Liver (tissue), 9 donors: Measurements from ENCODE around the gene INO80D. TPM values are rescaled to one million over a fixed set of nuclear protein-coding genes. Genes with fewer than 3 reads are reported as not detected.

Experiments
- DNase-seq: peaks from one replicate; pipeline ENCODE4 v3.0.0-alpha.2; 2017; ENCODE audit warnings: low spot score
- H3K27ac ChIP-seq, 2 donors: one replicate each; pipeline ENCODE4 v1.7.0; 2013; ENCODE audit warnings: inconsistent platforms in 2 of 2, low read length in 2 of 2, control low read depth in 1 of 2, low read depth in 1 of 2, mild to moderate bottlenecking in 1 of 2
- H3K27me3 ChIP-seq, 4 donors: one replicate each; pipeline versions ENCODE4 v1.6.1 to v1.7.0; 2013; ENCODE audit warnings: low read length in 3 of 4, inconsistent platforms in 1 of 4, mild to moderate bottlenecking in 1 of 4, moderate library complexity in 1 of 4; ENCODE audit not compliant: control insufficient read depth in 4 of 4, insufficient read depth in 4 of 4
- H3K36me3 ChIP-seq, 4 donors: one replicate each; pipeline versions ENCODE4 v1.6.1 to v1.7.0; 2013; ENCODE audit warnings: low read length in 3 of 4, mild to moderate bottlenecking in 3 of 4, low read depth in 1 of 4, moderate library complexity in 1 of 4; ENCODE audit not compliant: control insufficient read depth in 4 of 4, insufficient read depth in 3 of 4
- H3K4me1 ChIP-seq, 4 donors: one replicate each; pipeline versions ENCODE4 v1.6.1 to v1.7.0; 2013; ENCODE audit warnings: low read length in 3 of 4, mild to moderate bottlenecking in 3 of 4, moderate library complexity in 1 of 4; ENCODE audit not compliant: control insufficient read depth in 4 of 4, insufficient read depth in 4 of 4
- H3K4me3 ChIP-seq, 3 donors: one replicate each; pipeline versions ENCODE4 v1.6.1 to v1.7.0; 2013; ENCODE audit warnings: low read length in 3 of 3, control low read depth in 1 of 3, low read depth in 1 of 3, mild to moderate bottlenecking in 1 of 3
- H3K9ac ChIP-seq, 2 donors: one replicate each; pipeline ENCODE4 v1.7.0; 2013; ENCODE audit warnings: low read length in 2 of 2, mild to moderate bottlenecking in 2 of 2, moderate library complexity in 2 of 2, control low read depth in 1 of 2, low read depth in 1 of 2
- H3K9me3 ChIP-seq, 4 donors: one replicate each; pipeline versions ENCODE4 v1.6.1 to v1.7.0; 2013; ENCODE audit warnings: low read length in 3 of 4; ENCODE audit not compliant: control insufficient read depth in 4 of 4
- EGR1 ChIP-seq, 2 donors: IDR thresholded peaks; 2 replicates each; pipeline ENCODE4 v1.6.1; 2016 to 2018; ENCODE audit warnings: antibody characterized with exemption in 2 of 2, low read depth in 2 of 2
- FOXA2 ChIP-seq: IDR thresholded peaks from 2 replicates; pipeline ENCODE4 v1.6.1; 2016; ENCODE audit warnings: antibody characterized with exemption
- GABPA ChIP-seq, 2 donors: IDR thresholded peaks in 1 of 2; conservative IDR thresholded peaks in 1 of 2; 2 replicates each; pipeline ENCODE4 v1.6.1; 2016; ENCODE audit warnings: antibody characterized with exemption in 2 of 2, mild to moderate bottlenecking in 1 of 2, moderate library complexity in 1 of 2
- HNF4A ChIP-seq, 2 donors: conservative IDR thresholded peaks; 2 replicates each; pipeline ENCODE4 v1.6.1; 2016; ENCODE audit warnings: antibody characterized with exemption in 2 of 2, mild to moderate bottlenecking in 2 of 2
- HNF4G ChIP-seq: IDR thresholded peaks from 2 replicates; pipeline ENCODE4 v1.6.1; 2016; ENCODE audit warnings: antibody characterized with exemption
- JUND ChIP-seq, 2 donors: IDR thresholded peaks; 2 replicates each; pipeline ENCODE4 v1.6.1; 2016; ENCODE audit warnings: antibody characterized with exemption in 2 of 2
- NR2F2 ChIP-seq: IDR thresholded peaks from 2 replicates; pipeline ENCODE4 v1.6.1; 2016; ENCODE audit warnings: antibody characterized with exemption
- RAD21 ChIP-seq, 2 donors: IDR thresholded peaks; 2 replicates each; pipeline ENCODE4 v1.6.1; 2016; ENCODE audit warnings: antibody characterized with exemption in 2 of 2, mild to moderate bottlenecking in 2 of 2
- RXRA ChIP-seq, 2 donors: IDR thresholded peaks; 2 replicates each; pipeline ENCODE4 v1.6.1; 2017 to 2018; ENCODE audit warnings: antibody characterized with exemption in 2 of 2, mild to moderate bottlenecking in 1 of 2
- SP1 ChIP-seq: IDR thresholded peaks from 2 replicates; pipeline ENCODE4 v1.6.1; 2018; ENCODE audit warnings: antibody characterized with exemption, mild to moderate bottlenecking
- TAF1 ChIP-seq: conservative IDR thresholded peaks from 2 replicates; pipeline ENCODE4 v1.6.1; 2016; ENCODE audit warnings: antibody characterized with exemption, mild to moderate bottlenecking
- YY1 ChIP-seq: IDR thresholded peaks from 2 replicates; pipeline ENCODE4 v1.6.1; 2016; ENCODE audit warnings: antibody characterized with exemption, mild to moderate bottlenecking
- WGBS: extraction: QIAGEN DNeasy Blood & Tissue Kit; methylation state at CpG from one replicate; pipeline ENCODE4 v1.1.7; 2013; 5-methylcytosine and 5-hydroxymethylcytosine counted together
- polyA plus RNA-seq, 2 donors: library from polyadenylated mRNA; stranded (reverse) in 1 of 2; unstranded in 1 of 2; fragments of 200-250 nt in 1 of 2; fragments of >200 nt in 1 of 2; fragmentation: Nextera tagmentation in 1 of 2; extraction: Ambion mirVana in 1 of 2; gene quantifications; one replicate each; pipeline versions ENCODE4 v1.2.1 to v1.2.3, GENCODE V29; 2013 to 2015
- total RNA-seq, 2 donors: library from RNA; depleted of rRNA; stranded (reverse); fragments of >200 nt; gene quantifications; one replicate each; pipeline ENCODE4 v1.2.3, GENCODE V29; 2014
- TF ChIP-seq, protein P1 (sequence below): fragments of 150-350 bp; IDR thresholded peaks from 2 replicates; pipeline ENCODE4 v1.5.1; 2017; ENCODE audit warnings: improper control_type of control experiment, low read depth, low read length; ENCODE audit not compliant: missing input control
- TF ChIP-seq, protein P2 (sequence below): IDR thresholded peaks from 2 replicates; pipeline ENCODE4 v1.6.1; 2016; ENCODE audit warnings: antibody characterized with exemption
- TF ChIP-seq, protein P3 (sequence below): IDR thresholded peaks from 2 replicates; pipeline ENCODE4 v1.6.1; 2016; ENCODE audit warnings: antibody characterized with exemption
- TF ChIP-seq, protein P4 (sequence below): IDR thresholded peaks from 2 replicates; pipeline ENCODE4 v1.6.1; 2016; ENCODE audit warnings: antibody characterized with exemption, mild to moderate bottlenecking
- TF ChIP-seq, protein P5 (sequence below): IDR thresholded peaks from 2 replicates; pipeline ENCODE4 v1.6.1; 2016; ENCODE audit warnings: antibody characterized with exemption
- donor health status: healthy.
- donor health status: healthy.
- donor health status: healthy.
- donor health status: healthy.
- donor health status: healthy.

Gene INO80D
- total and polyA plus RNA-seq, 4 donors = 0.76 to 10.3 (median 5.4) TPM

DNA sequence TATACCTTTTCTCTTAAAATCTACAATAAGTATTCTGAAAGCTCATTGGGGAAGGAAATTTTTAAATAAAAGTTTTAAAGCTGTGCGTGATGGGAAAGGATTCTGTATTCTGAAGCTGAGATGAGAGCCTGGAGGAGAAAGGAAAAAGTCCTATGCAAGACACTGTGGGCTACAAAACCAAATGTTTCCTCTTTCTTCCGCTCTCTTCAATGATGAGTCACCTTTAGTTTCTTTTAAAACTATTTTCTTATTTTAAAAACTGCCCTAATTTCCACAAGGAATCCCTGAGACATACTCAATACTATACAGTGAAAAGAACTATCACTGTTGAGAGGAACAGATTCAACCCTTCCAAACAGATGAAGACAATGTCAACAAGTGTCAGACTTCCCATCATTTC, 87.4 kb downstream of the INO80D start (continued):
- TF ChIP-seq SP1 (no peak), GABPA (IDR thresholded peaks at IDR 0.05 in 1 of 2, conservative IDR thresholded peaks at IDR 0.05 in 1 of 2) (no peak), FOXA2 (no peak), HNF4A (conservative IDR thresholded peaks at IDR 0.05) (no peak)
- TF ChIP-seq, protein P1, sequence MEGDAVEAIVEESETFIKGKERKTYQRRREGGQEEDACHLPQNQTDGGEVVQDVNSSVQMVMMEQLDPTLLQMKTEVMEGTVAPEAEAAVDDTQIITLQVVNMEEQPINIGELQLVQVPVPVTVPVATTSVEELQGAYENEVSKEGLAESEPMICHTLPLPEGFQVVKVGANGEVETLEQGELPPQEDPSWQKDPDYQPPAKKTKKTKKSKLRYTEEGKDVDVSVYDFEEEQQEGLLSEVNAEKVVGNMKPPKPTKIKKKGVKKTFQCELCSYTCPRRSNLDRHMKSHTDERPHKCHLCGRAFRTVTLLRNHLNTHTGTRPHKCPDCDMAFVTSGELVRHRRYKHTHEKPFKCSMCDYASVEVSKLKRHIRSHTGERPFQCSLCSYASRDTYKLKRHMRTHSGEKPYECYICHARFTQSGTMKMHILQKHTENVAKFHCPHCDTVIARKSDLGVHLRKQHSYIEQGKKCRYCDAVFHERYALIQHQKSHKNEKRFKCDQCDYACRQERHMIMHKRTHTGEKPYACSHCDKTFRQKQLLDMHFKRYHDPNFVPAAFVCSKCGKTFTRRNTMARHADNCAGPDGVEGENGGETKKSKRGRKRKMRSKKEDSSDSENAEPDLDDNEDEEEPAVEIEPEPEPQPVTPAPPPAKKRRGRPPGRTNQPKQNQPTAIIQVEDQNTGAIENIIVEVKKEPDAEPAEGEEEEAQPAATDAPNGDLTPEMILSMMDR = no peak

DNA sequence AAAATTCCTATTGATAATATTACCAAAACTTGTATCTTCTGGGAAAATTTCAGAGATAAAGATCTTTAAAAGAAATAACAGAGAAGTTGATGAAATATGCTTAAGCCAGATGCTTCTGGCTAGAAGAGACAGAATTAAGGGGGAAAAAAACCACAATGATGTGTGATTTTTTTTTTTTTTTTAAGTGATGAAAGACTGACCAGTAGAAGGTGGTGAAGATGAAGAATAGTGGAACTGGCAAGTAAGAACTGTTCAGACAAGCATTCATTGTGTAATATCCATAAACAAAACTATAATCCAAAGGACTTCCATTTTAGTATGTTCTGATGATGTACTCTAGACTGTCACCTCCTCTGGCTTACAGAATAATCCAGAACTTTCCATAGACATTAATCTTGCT, 89.8 kb downstream of the INO80D start:
- peaks cover 2 to 8% (median 4%) of the 10 kb centered on the region in 4 donors for H3K36me3 ChIP-seq
- H3K4me1 ChIP-seq = no peaks in the 10 kb centered on the region
- H3K9ac ChIP-seq = no peak overlapping the region
- DNase-seq = no peak
- TF ChIP-seq GABPA (IDR thresholded peaks at IDR 0.05 in 1 of 2, conservative IDR thresholded peaks at IDR 0.05 in 1 of 2) (no peak), RXRA (IDR thresholded peaks at IDR 0.05) (no peak), HNF4A (conservative IDR thresholded peaks at IDR 0.05) (no peak), EGR1 (IDR thresholded peaks at IDR 0.05; ENCODE audit: low read depth in 2 of 2) (no peak), FOXA2 (no peak), TAF1 (no peak)
- TF ChIP-seq, protein P2, sequence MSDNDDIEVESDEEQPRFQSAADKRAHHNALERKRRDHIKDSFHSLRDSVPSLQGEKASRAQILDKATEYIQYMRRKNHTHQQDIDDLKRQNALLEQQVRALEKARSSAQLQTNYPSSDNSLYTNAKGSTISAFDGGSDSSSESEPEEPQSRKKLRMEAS = no peak
- TF ChIP-seq, protein P3, sequence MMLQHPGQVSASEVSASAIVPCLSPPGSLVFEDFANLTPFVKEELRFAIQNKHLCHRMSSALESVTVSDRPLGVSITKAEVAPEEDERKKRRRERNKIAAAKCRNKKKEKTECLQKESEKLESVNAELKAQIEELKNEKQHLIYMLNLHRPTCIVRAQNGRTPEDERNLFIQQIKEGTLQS = no peak
- TF ChIP-seq, protein P4, sequence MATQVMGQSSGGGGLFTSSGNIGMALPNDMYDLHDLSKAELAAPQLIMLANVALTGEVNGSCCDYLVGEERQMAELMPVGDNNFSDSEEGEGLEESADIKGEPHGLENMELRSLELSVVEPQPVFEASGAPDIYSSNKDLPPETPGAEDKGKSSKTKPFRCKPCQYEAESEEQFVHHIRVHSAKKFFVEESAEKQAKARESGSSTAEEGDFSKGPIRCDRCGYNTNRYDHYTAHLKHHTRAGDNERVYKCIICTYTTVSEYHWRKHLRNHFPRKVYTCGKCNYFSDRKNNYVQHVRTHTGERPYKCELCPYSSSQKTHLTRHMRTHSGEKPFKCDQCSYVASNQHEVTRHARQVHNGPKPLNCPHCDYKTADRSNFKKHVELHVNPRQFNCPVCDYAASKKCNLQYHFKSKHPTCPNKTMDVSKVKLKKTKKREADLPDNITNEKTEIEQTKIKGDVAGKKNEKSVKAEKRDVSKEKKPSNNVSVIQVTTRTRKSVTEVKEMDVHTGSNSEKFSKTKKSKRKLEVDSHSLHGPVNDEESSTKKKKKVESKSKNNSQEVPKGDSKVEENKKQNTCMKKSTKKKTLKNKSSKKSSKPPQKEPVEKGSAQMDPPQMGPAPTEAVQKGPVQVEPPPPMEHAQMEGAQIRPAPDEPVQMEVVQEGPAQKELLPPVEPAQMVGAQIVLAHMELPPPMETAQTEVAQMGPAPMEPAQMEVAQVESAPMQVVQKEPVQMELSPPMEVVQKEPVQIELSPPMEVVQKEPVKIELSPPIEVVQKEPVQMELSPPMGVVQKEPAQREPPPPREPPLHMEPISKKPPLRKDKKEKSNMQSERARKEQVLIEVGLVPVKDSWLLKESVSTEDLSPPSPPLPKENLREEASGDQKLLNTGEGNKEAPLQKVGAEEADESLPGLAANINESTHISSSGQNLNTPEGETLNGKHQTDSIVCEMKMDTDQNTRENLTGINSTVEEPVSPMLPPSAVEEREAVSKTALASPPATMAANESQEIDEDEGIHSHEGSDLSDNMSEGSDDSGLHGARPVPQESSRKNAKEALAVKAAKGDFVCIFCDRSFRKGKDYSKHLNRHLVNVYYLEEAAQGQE = no peak
- H3K27me3 ChIP-seq = no peaks in the 10 kb centered on the region
- no peak overlapping the region for H3K27ac ChIP-seq
- no peaks in the 10 kb centered on the region for H3K9me3 ChIP-seq
- H3K4me3 ChIP-seq = no peak overlapping the region

DNA sequence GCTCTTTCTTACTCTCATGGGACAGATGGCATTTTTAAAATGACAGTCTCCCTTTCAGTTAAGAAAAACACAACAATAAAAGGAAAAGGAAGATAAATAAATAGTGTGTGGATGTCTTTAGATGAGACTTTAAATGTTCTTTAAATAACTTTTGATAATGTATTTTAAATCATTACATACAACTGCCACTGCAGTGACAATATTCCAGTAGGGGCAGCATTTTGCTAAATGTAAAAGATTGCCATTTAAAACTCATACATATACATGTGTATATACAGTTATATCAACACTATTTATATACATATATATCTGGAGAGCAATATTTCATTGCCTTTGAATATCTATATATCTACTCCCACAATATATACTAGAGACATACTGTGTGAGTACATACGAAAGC, 90.7 kb downstream of the INO80D start:
- TF ChIP-seq, protein P5, sequence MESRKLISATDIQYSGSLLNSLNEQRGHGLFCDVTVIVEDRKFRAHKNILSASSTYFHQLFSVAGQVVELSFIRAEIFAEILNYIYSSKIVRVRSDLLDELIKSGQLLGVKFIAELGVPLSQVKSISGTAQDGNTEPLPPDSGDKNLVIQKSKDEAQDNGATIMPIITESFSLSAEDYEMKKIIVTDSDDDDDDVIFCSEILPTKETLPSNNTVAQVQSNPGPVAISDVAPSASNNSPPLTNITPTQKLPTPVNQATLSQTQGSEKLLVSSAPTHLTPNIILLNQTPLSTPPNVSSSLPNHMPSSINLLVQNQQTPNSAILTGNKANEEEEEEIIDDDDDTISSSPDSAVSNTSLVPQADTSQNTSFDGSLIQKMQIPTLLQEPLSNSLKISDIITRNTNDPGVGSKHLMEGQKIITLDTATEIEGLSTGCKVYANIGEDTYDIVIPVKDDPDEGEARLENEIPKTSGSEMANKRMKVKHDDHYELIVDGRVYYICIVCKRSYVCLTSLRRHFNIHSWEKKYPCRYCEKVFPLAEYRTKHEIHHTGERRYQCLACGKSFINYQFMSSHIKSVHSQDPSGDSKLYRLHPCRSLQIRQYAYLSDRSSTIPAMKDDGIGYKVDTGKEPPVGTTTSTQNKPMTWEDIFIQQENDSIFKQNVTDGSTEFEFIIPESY = no peak
- TF ChIP-seq JUND (IDR thresholded peaks at IDR 0.05) (no peak), NR2F2 (no peak), RXRA (IDR thresholded peaks at IDR 0.05) (no peak), EGR1 (IDR thresholded peaks at IDR 0.05; ENCODE audit: low read depth in 2 of 2) (no peak), HNF4A (conservative IDR thresholded peaks at IDR 0.05) (no peak), TAF1 (no peak), YY1 (no peak), GABPA (IDR thresholded peaks at IDR 0.05 in 1 of 2, conservative IDR thresholded peaks at IDR 0.05 in 1 of 2) (no peak), RAD21 (IDR thresholded peaks at IDR 0.05) (no peak), HNF4G (no peak), SP1 (no peak)
- TF ChIP-seq, protein P1 = no peak
- TF ChIP-seq, protein P3 = no peak
- Histone ChIP-seq H3K4me3 (no peak overlapping the region), H3K4me1 (no peaks in the 10 kb centered on the region), H3K9ac (no peak overlapping the region), H3K27me3 (no peaks in the 10 kb centered on the region), H3K36me3 (peaks cover 2 to 8% (median 4%) of the 10 kb centered on the region in 4 donors), H3K27ac (no peak overlapping the region), H3K9me3 (no peaks in the 10 kb centered on the region)
- WGBS = 94% methylated on average over 1 of the region's 1 CpG
- DNase-seq = no peak
